T-helper 1 cell (primary cell): Measurements from ENCODE around the gene CSMD2.
"Not testable (repeated sequence)": the region's sequence is repeated elsewhere in the genome, so short reads cannot be mapped to it uniquely, and the experiment has no call there.

ENCODE experiments used
- DNase-seq, 5 donors: peaks; one replicate each; pipeline ENCODE4 v3.0.0-alpha.2; 2012 to 2020

CSMD2 gene

GRCh38 chr1:34101151-34101550, 63.9 kb downstream of the CSMD2 start:
- no peak for DNase-seq

- no peak for DNase-seq
These were observed 64.7 kb downstream of the CSMD2 start for GRCh38 chr1:34100332-34100731.

- not testable (repeated sequence) for DNase-seq
These were observed 72.6 kb downstream of the CSMD2 start for GRCh38 chr1:34092399-34092798.

- no peak for DNase-seq
These were observed 75.3 kb downstream of the CSMD2 start for GRCh38 chr1:34089731-34090130.

- no peak for DNase-seq
These were observed 77.0 kb downstream of the CSMD2 start for GRCh38 chr1:34087986-34088385.

- DNase-seq = no peak
These were observed 78.5 kb downstream of the CSMD2 start for GRCh38 chr1:34086561-34086960.

GRCh38 chr1:34083974-34084373, 81.1 kb downstream of the CSMD2 start:
- DNase-seq = no peak

GRCh38 chr1:34082085-34082670, 82.9 kb downstream of the CSMD2 start:
- not testable (repeated sequence) for DNase-seq

GRCh38 chr1:34078383-34078782, 86.6 kb downstream of the CSMD2 start:
- DNase-seq = no peak

GRCh38 chr1:34075576-34075975, 89.5 kb downstream of the CSMD2 start:
- no peak for DNase-seq

- DNase-seq = no peak
These were observed 91.9 kb downstream of the CSMD2 start for GRCh38 chr1:34073028-34073695.

GRCh38 chr1:34070201-34070836, 94.7 kb downstream of the CSMD2 start:
- DNase-seq = no peak

- DNase-seq = no peak
These were observed 97.9 kb downstream of the CSMD2 start for GRCh38 chr1:34066981-34067603.

- no peak for DNase-seq
These were observed 98.9 kb downstream of the CSMD2 start for GRCh38 chr1:34066166-34066565.

- DNase-seq = no peak
These were observed 99.5 kb downstream of the CSMD2 start for GRCh38 chr1:34065498-34065897.

GRCh38 chr1:34060901-34061415, 104.1 kb downstream of the CSMD2 start:
- no peak for DNase-seq

- no peak for DNase-seq
These were observed 104.8 kb downstream of the CSMD2 start for GRCh38 chr1:34060187-34060730.

- DNase-seq = no peak
These were observed 107.5 kb downstream of the CSMD2 start for GRCh38 chr1:34057347-34058130.

GRCh38 chr1:34055818-34056217, 109.2 kb downstream of the CSMD2 start:
- DNase-seq = no peak

GRCh38 chr1:34054920-34055319, 110.1 kb downstream of the CSMD2 start:
- DNase-seq = no peak

- no peak for DNase-seq
These were observed 111.4 kb downstream of the CSMD2 start for GRCh38 chr1:34053660-34054059.

GRCh38 chr1:34052565-34052964, 112.5 kb downstream of the CSMD2 start:
- DNase-seq = no peak
